IPS DF 6.9 (cell line): ENCODE data around the gene PRDM8.

Experiments
- DNase-seq: peaks from one replicate; pipeline ENCODE4 v3.0.0-alpha.2; 2013; ENCODE audit warnings: low read depth, low spot score
- H3K27ac ChIP-seq: one replicate; pipeline ENCODE4 v1.5.1; 2013; ENCODE audit warnings: low read length, control low read depth
- H3K27me3 ChIP-seq: 2 replicates; pipeline ENCODE4 v1.6.1; 2013; ENCODE audit warnings: mild to moderate bottlenecking, low read length; ENCODE audit not compliant: control insufficient read depth, insufficient read depth
- H3K36me3 ChIP-seq: 2 replicates; pipeline ENCODE4 v1.6.1; 2013; ENCODE audit warnings: low read length; ENCODE audit not compliant: control insufficient read depth, insufficient read depth
- H3K4me1 ChIP-seq: 2 replicates; pipeline ENCODE4 v1.6.1; 2013; ENCODE audit warnings: low read length; ENCODE audit not compliant: control insufficient read depth, insufficient read depth
- H3K4me3 ChIP-seq: 2 replicates; pipeline ENCODE4 v1.5.1; 2013; ENCODE audit warnings: mild to moderate bottlenecking, low read length
- H3K9me3 ChIP-seq: 2 replicates; pipeline ENCODE4 v1.6.1; 2013; ENCODE audit warnings: low read length, inconsistent platforms; ENCODE audit not compliant: control insufficient read depth, insufficient read depth
- WGBS: extraction: QIAGEN DNeasy Blood & Tissue Kit; methylation state at CpG from one replicate; pipeline ENCODE4 v1.1.7; 2013; ENCODE audit warnings: mixed read lengths, missing lambda C conversion rate; ENCODE audit not compliant: insufficient read length, insufficient coverage; 5-methylcytosine and 5-hydroxymethylcytosine counted together

Gene PRDM8

GRCh38 chr4:80196922-80197573 lies at the start of gene PRDM8:
Gene PRDM8, plus strand, starts transcription at chr4:80197503. Its CDS starts 2,578 bp downstream, at chr4:80200081.
- Histone ChIP-seq H3K27ac (no peak within 1 kb of the TSS), H3K9me3 (no peaks in the 10 kb centered on the region), H3K36me3 (no peaks in the 10 kb centered on the region), H3K27me3 (peaks cover 85% of the 10 kb centered on the region), H3K4me1 (peaks cover 2% of the 10 kb centered on the region; the same call in 1 of the 2 replicates), H3K4me3 (no peak within 1 kb of the TSS; the same call in 1 of the 2 replicates)
- no CpG with 5 or more reads among the region's 42 CpGs for WGBS
- no peak for DNase-seq

- Histone ChIP-seq H3K4me3 (no peak overlapping the region), H3K27me3 (no peaks in the 10 kb centered on the region), H3K36me3 (no peaks in the 10 kb centered on the region), H3K4me1 (no peaks in the 10 kb centered on the region), H3K9me3 (no peaks in the 10 kb centered on the region), H3K27ac (no peak overlapping the region)
- no peak for DNase-seq
- WGBS: no CpG with 5 or more reads among the region's 1 CpG
Measured at GRCh38 chr4:80150387-80151180, 46.7 kb upstream of the PRDM8 start.

DNA sequence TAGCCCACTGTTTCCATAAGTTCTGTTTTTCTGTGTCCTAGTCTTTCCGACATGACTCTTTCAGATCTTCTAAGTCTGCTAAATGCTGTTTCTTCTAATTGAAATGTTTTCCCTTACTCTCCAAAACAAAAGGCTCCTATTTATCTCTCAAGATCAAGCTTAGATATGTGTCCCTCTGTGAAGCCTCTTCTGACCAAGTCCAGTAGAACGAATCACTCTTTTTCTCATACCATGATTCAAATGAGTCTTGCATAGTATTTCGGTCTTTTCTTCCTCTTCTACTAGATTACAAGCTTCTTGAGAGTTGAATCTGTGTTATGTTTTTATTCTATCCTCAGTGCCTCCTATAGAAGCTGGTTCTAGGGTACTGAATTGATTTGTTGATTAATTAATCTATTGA lies 45.3 kb upstream of the PRDM8 start:
- H3K27me3 ChIP-seq: no peaks in the 10 kb centered on the region
- H3K27ac ChIP-seq: no peak overlapping the region
- WGBS: no CpG with 5 or more reads among the region's 3 CpGs
- no peaks in the 10 kb centered on the region for H3K9me3 ChIP-seq
- H3K4me1 ChIP-seq: no peaks in the 10 kb centered on the region
- no peak for DNase-seq
- no peak overlapping the region for H3K4me3 ChIP-seq
- no peaks in the 10 kb centered on the region for H3K36me3 ChIP-seq

GRCh38 chr4:80153874-80154544 lies 43.3 kb upstream of the PRDM8 start:
- no peaks in the 10 kb centered on the region for H3K36me3 ChIP-seq
- no peak for DNase-seq
- H3K4me3 ChIP-seq: no peak overlapping the region
- no CpG with 5 or more reads among the region's 4 CpGs for WGBS
- no peaks in the 10 kb centered on the region for H3K9me3 ChIP-seq
- no peaks in the 10 kb centered on the region for H3K4me1 ChIP-seq
- H3K27ac ChIP-seq: no peak overlapping the region
- no peaks in the 10 kb centered on the region for H3K27me3 ChIP-seq

DNA sequence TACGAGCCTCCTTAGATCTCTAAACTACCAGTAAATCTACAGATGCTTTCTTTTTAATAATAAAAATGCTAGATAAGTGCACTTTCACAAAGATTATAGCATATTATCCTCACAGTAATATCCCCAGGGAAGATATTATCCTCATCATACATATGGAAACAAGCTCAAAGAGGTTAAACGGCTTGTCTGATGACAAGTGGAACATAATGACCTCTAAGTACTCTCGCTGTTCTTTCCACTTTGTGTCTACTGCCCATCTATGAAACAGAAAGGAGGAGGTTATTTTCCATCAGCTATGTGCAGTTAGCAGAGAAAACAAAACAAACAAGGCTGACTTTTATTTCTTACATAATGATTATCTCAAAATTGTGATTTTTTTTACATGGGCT lies 42.8 kb upstream of the PRDM8 start:
- H3K4me1 ChIP-seq: no peaks in the 10 kb centered on the region
- H3K4me3 ChIP-seq: no peak overlapping the region
- H3K27me3 ChIP-seq: no peaks in the 10 kb centered on the region
- DNase-seq: no peak
- H3K9me3 ChIP-seq: no peaks in the 10 kb centered on the region
- no peak overlapping the region for H3K27ac ChIP-seq
- WGBS: no CpG with 5 or more reads among the region's 3 CpGs
- H3K36me3 ChIP-seq: no peaks in the 10 kb centered on the region

- Histone ChIP-seq H3K4me1 (no peaks in the 10 kb centered on the region), H3K9me3 (no peaks in the 10 kb centered on the region), H3K27me3 (no peaks in the 10 kb centered on the region), H3K27ac (no peak overlapping the region), H3K36me3 (no peaks in the 10 kb centered on the region), H3K4me3 (no peak overlapping the region)
- WGBS: no CpG with 5 or more reads among the region's 2 CpGs
- no peak for DNase-seq
Measured at GRCh38 chr4:80155316-80155982, 41.9 kb upstream of the PRDM8 start.

DNA sequence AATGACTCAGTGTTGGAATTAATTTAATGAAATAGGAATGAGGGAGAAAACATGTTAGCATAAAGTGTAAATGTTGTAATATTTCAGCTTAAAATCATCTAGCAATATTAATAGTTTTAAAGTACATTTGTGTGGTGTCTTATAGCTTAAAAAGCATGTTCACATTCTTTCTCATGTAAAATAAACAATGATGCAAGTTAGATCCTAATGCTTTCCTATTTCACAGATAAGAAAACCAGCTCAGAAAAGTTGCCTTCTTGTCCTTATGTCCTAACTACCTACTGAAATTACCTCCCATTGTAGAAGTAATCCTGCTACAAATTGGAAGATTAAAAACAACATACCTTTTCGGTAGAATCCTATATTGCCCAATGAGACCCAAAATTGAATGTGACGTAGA lies 40.9 kb upstream of the PRDM8 start:
- Histone ChIP-seq H3K27ac (no peak overlapping the region), H3K27me3 (no peaks in the 10 kb centered on the region), H3K4me3 (no peak overlapping the region), H3K36me3 (no peaks in the 10 kb centered on the region), H3K4me1 (no peaks in the 10 kb centered on the region), H3K9me3 (no peaks in the 10 kb centered on the region)
- no CpG with 5 or more reads among the region's 2 CpGs for WGBS
- DNase-seq: no peak

DNA sequence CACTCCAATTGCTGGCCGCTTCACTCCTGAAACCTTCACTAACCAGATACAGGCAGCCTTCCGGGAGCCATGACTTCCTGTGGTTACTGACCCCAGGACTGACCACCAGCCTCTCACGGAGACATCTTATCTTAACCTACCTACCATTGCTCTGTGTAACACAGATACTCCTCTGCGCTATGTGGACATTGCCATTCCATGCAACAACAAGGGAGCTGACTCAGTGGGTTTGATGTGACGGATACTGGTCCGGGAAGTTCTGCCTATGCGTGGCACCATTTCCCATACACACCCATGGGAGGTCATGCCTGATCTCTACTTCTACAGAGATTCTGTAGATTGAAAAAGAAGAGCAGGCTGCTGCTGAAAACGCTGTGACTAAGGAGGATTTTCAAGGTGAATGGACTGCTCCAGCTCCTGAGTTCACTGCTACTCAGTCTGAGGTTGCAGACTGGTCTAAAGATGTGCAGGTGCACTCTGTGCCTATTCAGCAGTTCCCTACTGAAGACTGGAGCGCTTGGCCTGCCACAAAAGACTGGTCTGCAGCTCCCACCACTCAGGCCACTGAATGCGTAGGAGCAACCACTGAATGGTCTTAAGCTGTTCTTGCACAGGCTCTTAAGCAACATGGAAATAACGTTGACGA lies 35.8 kb upstream of the PRDM8 start:
- no peaks in the 10 kb centered on the region for H3K27me3 ChIP-seq
- no peaks in the 10 kb centered on the region for H3K9me3 ChIP-seq
- no peak overlapping the region for H3K4me3 ChIP-seq
- no CpG with 5 or more reads among the region's 12 CpGs for WGBS
- DNase-seq: no peak
- no peaks in the 10 kb centered on the region for H3K36me3 ChIP-seq
- H3K27ac ChIP-seq: no peak overlapping the region
- H3K4me1 ChIP-seq: no peaks in the 10 kb centered on the region

DNA sequence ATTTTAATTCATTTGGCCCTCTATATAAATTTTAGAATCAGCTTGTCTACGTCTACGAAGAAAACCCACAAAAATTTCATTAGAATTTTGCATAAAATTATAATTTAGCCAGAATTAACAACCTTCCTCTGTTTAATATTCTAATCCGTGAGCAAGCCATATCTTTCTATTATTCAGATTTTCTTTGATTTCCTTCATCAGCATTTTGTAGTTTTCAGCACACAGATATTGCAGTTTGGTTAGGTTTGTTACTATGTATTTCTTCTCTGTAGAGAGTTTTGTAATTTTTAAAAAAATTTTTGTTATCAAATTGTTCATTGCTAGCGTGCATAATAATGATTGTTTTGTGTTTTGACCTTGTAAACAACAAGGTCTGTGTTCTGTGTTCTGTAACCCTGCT lies 34.9 kb upstream of the PRDM8 start:
- 100% methylated on average over 1 of the region's 4 CpGs for WGBS
- Histone ChIP-seq H3K27me3 (no peaks in the 10 kb centered on the region), H3K4me3 (no peak overlapping the region), H3K4me1 (no peaks in the 10 kb centered on the region), H3K36me3 (no peaks in the 10 kb centered on the region), H3K9me3 (no peaks in the 10 kb centered on the region), H3K27ac (no peak overlapping the region)
- no peak for DNase-seq

DNA sequence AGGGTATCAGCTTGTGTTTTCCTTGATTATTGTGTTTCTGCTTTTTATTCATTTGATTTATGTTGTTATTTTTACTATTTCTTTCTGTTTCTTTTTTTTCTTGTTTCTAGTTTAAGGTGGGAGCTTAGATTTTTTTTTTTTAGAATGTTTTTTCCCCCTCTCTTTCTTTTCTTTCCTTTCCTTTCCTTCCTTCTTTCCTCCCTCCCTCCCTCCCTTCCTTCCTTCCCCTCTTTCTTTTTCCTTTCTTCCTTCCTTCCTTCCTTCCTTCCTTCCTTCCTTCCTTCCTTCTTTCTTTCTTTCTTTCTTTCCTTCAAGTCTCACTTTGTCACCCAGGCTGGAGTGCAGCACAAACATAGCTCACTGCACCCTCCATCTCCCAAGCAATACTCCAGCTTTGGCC lies 31.4 kb upstream of the PRDM8 start:
- no peaks in the 10 kb centered on the region for H3K9me3 ChIP-seq
- no peaks in the 10 kb centered on the region for H3K27me3 ChIP-seq

More for the DNA sequence above, 31.4 kb upstream of the PRDM8 start:
- H3K4me3 ChIP-seq: no peak overlapping the region
- no peaks in the 10 kb centered on the region for H3K36me3 ChIP-seq
- no peak for DNase-seq
- H3K4me1 ChIP-seq: no peaks in the 10 kb centered on the region
- H3K27ac ChIP-seq: no peak overlapping the region
